Hepatocyte (in vitro differentiated cells): ENCODE results near the gene TP53I11.

Experiments
- CTCF ChIP-seq: fragments of 200-600 bp; sonication (generic); IDR thresholded peaks from 2 replicates; pipeline ENCODE4 v1.5.1; 2016; ENCODE audit warnings: antibody characterized with exemption, mild to moderate bottlenecking; ENCODE audit not compliant: poor library complexity
- EZH2 ChIP-seq: fragments of 200-600 bp; sonication (generic); IDR thresholded peaks from 2 replicates; pipeline ENCODE4 v1.6.1; 2016; ENCODE audit warnings: antibody characterized with exemption, mild to moderate bottlenecking, borderline replicate concordance

DNA sequence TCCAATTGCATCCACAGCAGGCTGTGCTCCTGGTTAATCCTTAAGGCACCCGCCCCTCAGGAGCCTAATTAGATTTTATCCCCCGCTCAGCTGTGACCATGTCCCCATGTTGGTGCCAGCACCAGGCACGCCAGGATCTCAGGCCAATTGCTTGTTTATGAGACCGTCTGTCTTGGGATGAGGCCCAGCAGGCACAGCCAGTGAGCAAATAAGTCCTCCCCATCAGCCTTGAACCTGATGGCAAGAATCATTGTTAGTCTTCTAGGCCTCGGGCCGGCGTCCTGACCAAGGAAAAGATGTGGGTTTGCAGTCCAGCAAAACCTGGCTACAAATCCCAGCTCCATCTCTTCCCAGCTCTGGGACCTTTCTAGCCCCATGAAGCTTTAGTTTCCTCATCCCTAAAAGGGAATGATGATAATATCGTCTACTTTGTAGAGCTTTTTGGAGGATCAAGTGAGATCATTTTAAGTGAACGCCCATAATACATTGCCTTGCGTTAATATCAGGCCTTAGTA, 57.3 kb downstream of the TP53I11 start:
- TF ChIP-seq EZH2 (no peak), CTCF (no peak)
